HPDE6-E6E7 (cell line): ENCODE results near the gene LRP10.
"Not testable (repeated sequence)": the region's sequence is repeated elsewhere in the genome, so short reads cannot be mapped to it uniquely, and the experiment has no call there.

Experiments used
- DNase-seq: peaks from one replicate; pipeline ENCODE4 v3.0.0; 2011; ENCODE audit warnings: missing footprints; ENCODE audit errors: extremely low spot score

The LRP10 gene

GRCh38 chr14:22842211-22843122, 29.1 kb upstream of the LRP10 start:
- DNase-seq = no peak

- no peak for DNase-seq
Observed at GRCh38 chr14:22843123-22843925, 28.2 kb upstream of the LRP10 start.

- no peak for DNase-seq
Observed at GRCh38 chr14:22844221-22845102, 27.1 kb upstream of the LRP10 start.

GRCh38 chr14:22845103-22845394, 26.5 kb upstream of the LRP10 start:
- no peak for DNase-seq

GRCh38 chr14:22845821-22846625, 25.5 kb upstream of the LRP10 start:
- DNase-seq = no peak

GRCh38 chr14:22846811-22847307, 24.7 kb upstream of the LRP10 start:
- no peak for DNase-seq

GRCh38 chr14:22847661-22848341, 23.7 kb upstream of the LRP10 start:
- no peak for DNase-seq

- DNase-seq = no peak
Observed at GRCh38 chr14:22848351-22849164, 23.0 kb upstream of the LRP10 start.

- DNase-seq = no peak
Observed at GRCh38 chr14:22849212-22849819, 22.2 kb upstream of the LRP10 start.

- no peak for DNase-seq
Observed at GRCh38 chr14:22850944-22851764, 20.4 kb upstream of the LRP10 start.

GRCh38 chr14:22852178-22852577, 19.4 kb upstream of the LRP10 start:
- not testable (repeated sequence) for DNase-seq

GRCh38 chr14:22852599-22852939, 19.0 kb upstream of the LRP10 start:
- DNase-seq = no peak

- no peak for DNase-seq
Observed at GRCh38 chr14:22852940-22853767, 18.4 kb upstream of the LRP10 start.

GRCh38 chr14:22854296-22854695, 17.2 kb upstream of the LRP10 start:
- DNase-seq = not testable (repeated sequence)

- no peak for DNase-seq
Observed at GRCh38 chr14:22854963-22855724, 16.4 kb upstream of the LRP10 start.

GRCh38 chr14:22856428-22856827, 15.1 kb upstream of the LRP10 start:
- no peak for DNase-seq

- not testable (repeated sequence) for DNase-seq
Observed at GRCh38 chr14:22860377-22860776, 11.2 kb upstream of the LRP10 start.
